Motor neuron (in vitro differentiated cells): ENCODE measurements around the gene RALGDS. TPM values are rescaled to one million over a fixed set of nuclear protein-coding genes. Genes with fewer than 3 reads are reported as not detected.

Source experiments
- ATAC-seq, 8 experiments: fragments of 200-7000 bp; cut with Tn5 transposase; replicated peaks in 6 of 8; 2 replicates each; pipeline ENCODE4 v1.8.0; 2021; ENCODE audit warnings: mild to moderate bottlenecking in 8 of 8, moderate library complexity in 8 of 8
- H3K27ac ChIP-seq, 2 donors: fragments of 250-450 bp; sonication (Bioruptor Pico); 2 replicates each; pipeline ENCODE4 v1.9.0; 2021; ENCODE audit warnings: antibody characterized with exemption in 2 of 2, mild to moderate bottlenecking in 2 of 2, moderate library complexity in 1 of 2
- H3K4me1 ChIP-seq, 2 donors: fragments of 250-450 bp; sonication (Bioruptor Pico); replicated peaks in 1 of 2; 2 replicates each; pipeline ENCODE4 v1.6.1; 2021; ENCODE audit warnings: antibody characterized with exemption in 2 of 2, mild to moderate bottlenecking in 2 of 2, moderate library complexity in 1 of 2
- H3K4me3 ChIP-seq, 5 donors: fragments of 250-450 bp; sonication (Bioruptor Pico); 2 replicates each; pipeline ENCODE4 v1.9.0; 2021; ENCODE audit warnings: antibody characterized with exemption in 5 of 5, mild to moderate bottlenecking in 5 of 5, moderate library complexity in 4 of 5
- WGBS, 10 experiments: fragments of 450-650 bp; shearing (Covaris generic); methylation state at CpG; one replicate each; pipeline ENCODE4 v1.0.0; 2022; 5-methylcytosine and 5-hydroxymethylcytosine counted together
- in situ Hi-C, 9 experiments: fragments of 400-800 bp; cut with MboI; loops; one replicate each; pipeline ENCODE4 v1.15.0; 2021; ENCODE audit warnings: low sequenced_read_pairs in 9 of 9, low pct_unique_long_range_greater_than_20kb in 2 of 9; ENCODE audit not compliant: unreplicated experiment in 9 of 9
- total RNA-seq, 8 experiments: library from RNA; unstranded; fragments of 300-600 nt; gene quantifications; 2 replicates each; pipeline versions ENCODE4 v1.2.3 to v1.2.4, GENCODE V29; 2022

Gene RALGDS
- total RNA-seq, 8 experiments from 2014 or later: 18.3 to 85.1 (median 52.9) TPM

- Histone ChIP-seq H3K4me3 (no peak overlapping the region), H3K27ac (peak overlapping the region in 1 of 2 donors; percentile 83), H3K4me1 (peaks cover 59 to 74% of the 10 kb centered on the region in 2 donors)
- in situ Hi-C loops: no loop called here
- ATAC-seq: no peak
- WGBS, 10 experiments: 0 to 88% (median 79%) methylated on average over 1 to 3 of the region's 18 CpGs; no CpG with 5 or more reads in 5 of the 10 experiments
These were observed 3.5 kb downstream of the RALGDS start for GRCh38 chr9:133117271-133118178.

GRCh38 chr9:133116346-133117231, 4.5 kb downstream of the RALGDS start:
- H3K27ac ChIP-seq: peak overlapping the region in 1 of 2 donors; percentile 83

GRCh38 chr9:133115604-133116345, 5.3 kb downstream of the RALGDS start:
- peaks cover 53 to 64% of the 10 kb centered on the region in 2 donors for H3K4me1 ChIP-seq
- ATAC-seq: peak in 7 of 8 experiments; percentile 10 to 36 (median 18)
- peak overlapping the region in 1 of 2 donors; percentile 83 for H3K27ac ChIP-seq
- in situ Hi-C loops: no loop called here
- WGBS, 10 experiments: 0 to 92% (median 80%) methylated on average over 1 to 9 of the region's 32 CpGs; no CpG with 5 or more reads in 3 of the 10 experiments
- no peak overlapping the region for H3K4me3 ChIP-seq

More at GRCh38 chr9:133116346-133117231, 4.5 kb downstream of the RALGDS start:
- ATAC-seq: no peak
- WGBS, 10 experiments: 73 to 100% (median 100%) methylated on average over 1 to 4 of the region's 20 CpGs; no CpG with 5 or more reads in 5 of the 10 experiments
- in situ Hi-C loops: no loop called here
- Histone ChIP-seq H3K4me3 (no peak overlapping the region), H3K4me1 (peaks cover 56 to 66% of the 10 kb centered on the region in 2 donors)

GRCh38 chr9:133114886-133115603, 6.0 kb downstream of the RALGDS start:
- Histone ChIP-seq H3K4me1 (peaks cover 51 to 61% of the 10 kb centered on the region in 2 donors), H3K27ac (peak overlapping the region in 1 of 2 donors; percentile 83), H3K4me3 (no peak overlapping the region)
- WGBS, 10 experiments: 40 to 93% (median 80%) methylated on average over 1 to 5 of the region's 19 CpGs; no CpG with 5 or more reads in 3 of the 10 experiments
- in situ Hi-C loops: no loop called here
- ATAC-seq: peak in 5 of 8 experiments; percentile 2 to 16 (median 10)

GRCh38 chr9:133113949-133114885, 6.8 kb downstream of the RALGDS start:
- ATAC-seq: peak; percentile 69 to 89 (median 74)
- in situ Hi-C loops: no loop called here
- H3K4me3 ChIP-seq: no peak overlapping the region
- H3K4me1 ChIP-seq: peaks cover 47 to 53% of the 10 kb centered on the region in 2 donors
- 0 to 61% (median 40%) methylated on average over 2 to 9 of the region's 20 CpGs; no CpG with 5 or more reads in 4 of the 10 experiments for WGBS, 10 experiments
- H3K27ac ChIP-seq: peak overlapping the region; percentile 10 to 83

- Histone ChIP-seq H3K27ac (peak overlapping the region; percentile 10 to 83), H3K4me1 (peaks cover 40 to 44% of the 10 kb centered on the region in 2 donors), H3K4me3 (no peak overlapping the region)
- 55 to 100% (median 93%) methylated on average over 2 to 7 of the region's 19 CpGs; no CpG with 5 or more reads in 6 of the 10 experiments for WGBS, 10 experiments
- in situ Hi-C loops: no loop called here
- peak in 2 of 8 experiments; percentile 1 to 5 for ATAC-seq
These were observed 7.7 kb downstream of the RALGDS start for GRCh38 chr9:133113163-133113948.

GRCh38 chr9:133112663-133113026, 8.4 kb downstream of the RALGDS start:
- no peak for ATAC-seq
- H3K27ac ChIP-seq: peak overlapping the region in 1 of 2 donors; percentile 83

GRCh38 chr9:133111808-133112662, 9.0 kb downstream of the RALGDS start:
- Histone ChIP-seq H3K4me3 (no peak overlapping the region), H3K4me1 (peaks cover 28 to 34% of the 10 kb centered on the region in 2 donors), H3K27ac (no peak overlapping the region)
- ATAC-seq: no peak
- WGBS, 10 experiments: 20 to 100% (median 90%) methylated on average over 1 to 3 of the region's 30 CpGs; no CpG with 5 or more reads in 3 of the 10 experiments
- in situ Hi-C loops: no loop called here

More at GRCh38 chr9:133112663-133113026, 8.4 kb downstream of the RALGDS start:
- 86 to 100% (median 100%) methylated on average over 1 of the region's 7 CpGs; no CpG with 5 or more reads in 7 of the 10 experiments for WGBS, 10 experiments
- H3K4me1 ChIP-seq: peaks cover 33 to 39% of the 10 kb centered on the region in 2 donors
- no peak overlapping the region for H3K4me3 ChIP-seq
- in situ Hi-C loops: no loop called here

GRCh38 chr9:133109931-133110650, 10.9 kb downstream of the RALGDS start:
- no peak for ATAC-seq
- Histone ChIP-seq H3K4me3 (no peak overlapping the region), H3K27ac (no peak overlapping the region), H3K4me1 (peaks cover 20 to 21% of the 10 kb centered on the region in 2 donors)
- 40 to 100% (median 89%) methylated on average over 1 to 9 of the region's 18 CpGs; no CpG with 5 or more reads in 3 of the 10 experiments for WGBS, 10 experiments
- in situ Hi-C loops: no loop called here
